GM13976 (cell line): ENCODE data around the gene TIMP4.
A peak's percentile ranks its signal among the peaks of the same experiment; 100 is the strongest.

Source experiments
- DNase-seq: peaks from one replicate; pipeline ENCODE4 v3.0.0; 2012; ENCODE audit warnings: low spot score
- in situ Hi-C: fragments of 300-500 bp; cut with MboI; formaldehyde crosslinking; loops from one replicate; pipeline ENCODE4 v1.12.0; 2022; ENCODE audit warnings: low sequenced_read_pairs, mixed read lengths, inconsistent platforms; ENCODE audit not compliant: unreplicated experiment
- TF ChIP-seq, protein P1 (sequence below): IDR thresholded peaks from 2 replicates; pipeline ENCODE4 v1.5.1; 2012; ENCODE audit warnings: borderline replicate concordance, mild to moderate bottlenecking; ENCODE audit not compliant: insufficient read depth; ENCODE audit errors: extremely low read depth, missing control alignments, control extremely low read depth

TIMP4 gene

DNA sequence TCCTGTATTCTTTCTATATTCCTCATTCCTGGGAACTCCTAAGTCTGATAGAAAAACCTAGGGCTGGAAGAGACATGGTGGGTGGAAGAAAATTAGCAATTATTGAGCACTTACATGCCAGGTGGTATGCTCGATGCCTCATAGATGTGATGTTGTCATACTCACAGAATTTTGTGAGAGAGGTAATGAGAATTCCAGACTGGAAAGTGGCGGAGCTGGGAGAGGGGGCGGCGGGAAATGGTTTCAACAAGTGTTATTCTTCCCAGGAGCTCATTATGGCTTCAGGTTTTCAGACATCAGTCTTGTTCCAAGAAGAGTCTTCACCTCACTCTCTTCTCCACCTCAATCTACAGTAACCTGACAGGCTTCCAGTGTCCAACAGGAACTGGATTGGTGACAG is 16.2 kb downstream of the TIMP4 start:
- in situ Hi-C loops: no loop called here
- DNase-seq: no peak
- TF ChIP-seq, protein P1, sequence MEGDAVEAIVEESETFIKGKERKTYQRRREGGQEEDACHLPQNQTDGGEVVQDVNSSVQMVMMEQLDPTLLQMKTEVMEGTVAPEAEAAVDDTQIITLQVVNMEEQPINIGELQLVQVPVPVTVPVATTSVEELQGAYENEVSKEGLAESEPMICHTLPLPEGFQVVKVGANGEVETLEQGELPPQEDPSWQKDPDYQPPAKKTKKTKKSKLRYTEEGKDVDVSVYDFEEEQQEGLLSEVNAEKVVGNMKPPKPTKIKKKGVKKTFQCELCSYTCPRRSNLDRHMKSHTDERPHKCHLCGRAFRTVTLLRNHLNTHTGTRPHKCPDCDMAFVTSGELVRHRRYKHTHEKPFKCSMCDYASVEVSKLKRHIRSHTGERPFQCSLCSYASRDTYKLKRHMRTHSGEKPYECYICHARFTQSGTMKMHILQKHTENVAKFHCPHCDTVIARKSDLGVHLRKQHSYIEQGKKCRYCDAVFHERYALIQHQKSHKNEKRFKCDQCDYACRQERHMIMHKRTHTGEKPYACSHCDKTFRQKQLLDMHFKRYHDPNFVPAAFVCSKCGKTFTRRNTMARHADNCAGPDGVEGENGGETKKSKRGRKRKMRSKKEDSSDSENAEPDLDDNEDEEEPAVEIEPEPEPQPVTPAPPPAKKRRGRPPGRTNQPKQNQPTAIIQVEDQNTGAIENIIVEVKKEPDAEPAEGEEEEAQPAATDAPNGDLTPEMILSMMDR: no peak

DNA sequence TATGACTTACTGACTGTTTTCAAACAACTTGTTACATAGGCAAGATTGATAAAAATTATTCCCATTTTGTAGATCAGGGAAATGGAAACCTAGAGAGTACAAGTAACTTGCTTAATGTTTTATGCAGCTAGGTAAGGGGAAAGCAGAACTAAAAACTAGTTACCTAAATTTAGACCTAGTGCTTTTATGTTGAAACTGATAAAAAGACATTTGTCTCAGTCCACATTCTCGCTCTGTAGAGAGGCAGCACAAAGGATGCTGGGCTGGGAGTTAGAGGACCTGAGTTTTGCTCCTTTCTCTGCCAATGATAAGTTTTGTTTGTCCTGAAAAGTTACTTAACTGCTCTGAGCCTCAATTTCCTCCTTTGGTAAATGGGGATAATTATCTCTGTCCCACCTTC is 17.4 kb downstream of the TIMP4 start:
- no peak for DNase-seq
- TF ChIP-seq, protein P1: no peak
- in situ Hi-C loops: no loop called here

DNA sequence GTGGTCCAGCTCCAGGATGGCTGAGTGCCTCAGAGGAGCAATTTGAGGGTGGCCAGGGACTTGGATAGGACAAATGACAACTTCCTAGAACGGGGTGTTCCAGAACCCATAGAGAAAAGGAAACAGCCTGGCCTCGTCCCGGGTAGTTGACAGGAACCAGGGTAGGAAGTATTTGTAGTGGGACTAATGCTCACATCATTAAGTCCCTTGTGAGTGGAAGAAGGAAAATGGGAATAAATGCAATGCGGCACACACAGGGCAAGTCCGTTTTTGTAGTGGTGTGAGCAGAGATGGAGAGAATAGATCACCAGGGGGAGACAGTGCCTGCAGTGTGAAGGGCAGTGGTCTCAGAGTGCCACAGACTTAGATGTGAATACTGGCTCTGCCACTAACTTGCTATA is 19.6 kb downstream of the TIMP4 start:
- TF ChIP-seq, protein P1: peak; percentile 29
- DNase-seq: no peak
- in situ Hi-C loops: loop anchor here (5.0 kb wide), 1 partner anchor 338 kb away; no protein-coding TSS in a partner anchor

DNA sequence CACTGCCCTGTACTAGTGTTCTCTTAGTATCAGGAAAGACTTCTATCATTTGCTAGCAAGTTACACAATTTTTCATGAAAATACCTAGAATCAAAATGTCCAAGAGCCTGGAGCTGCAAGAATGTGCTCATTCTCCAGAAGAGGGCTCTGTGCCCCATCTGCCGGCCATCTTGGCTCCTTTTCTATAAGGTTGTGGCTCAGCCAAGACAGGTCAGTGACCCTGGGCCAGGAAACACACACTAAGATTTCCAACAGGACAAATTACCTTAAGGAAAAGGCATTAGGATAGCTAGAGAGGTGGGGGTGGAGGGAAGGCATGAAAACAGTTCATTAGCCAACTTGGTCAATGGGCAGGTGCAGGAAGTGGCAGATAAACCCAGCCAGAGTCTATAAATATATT is 20.7 kb downstream of the TIMP4 start:
- in situ Hi-C loops: loop anchor here (5.0 kb wide), 1 partner anchor 339 kb away; no protein-coding TSS in a partner anchor
- no peak for DNase-seq
- TF ChIP-seq, protein P1: peak; percentile 12

DNA sequence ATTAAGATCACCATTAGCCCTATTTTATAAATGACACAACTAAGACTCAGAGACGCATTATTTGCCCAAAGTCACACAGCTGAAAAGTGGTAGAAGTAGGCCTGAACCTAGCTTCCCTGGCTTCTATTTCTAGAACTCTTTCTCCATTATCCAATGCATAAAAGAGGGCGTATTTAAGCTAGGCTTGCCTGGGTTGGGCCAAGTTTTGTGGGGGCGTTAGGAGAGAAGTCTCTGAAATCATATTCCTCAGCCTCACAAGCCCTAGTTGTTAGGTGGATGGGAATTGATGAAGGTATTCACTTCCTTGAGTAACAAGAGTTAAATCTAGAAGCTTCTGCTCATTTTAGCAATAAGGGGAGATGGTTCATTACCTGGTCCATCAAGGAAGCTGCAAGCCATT is 22.3 kb downstream of the TIMP4 start:
- DNase-seq: no peak
- in situ Hi-C loops: loop anchor here (5.0 kb wide), 1 partner anchor 341 kb away; no protein-coding TSS in a partner anchor
- TF ChIP-seq, protein P1: no peak

DNA sequence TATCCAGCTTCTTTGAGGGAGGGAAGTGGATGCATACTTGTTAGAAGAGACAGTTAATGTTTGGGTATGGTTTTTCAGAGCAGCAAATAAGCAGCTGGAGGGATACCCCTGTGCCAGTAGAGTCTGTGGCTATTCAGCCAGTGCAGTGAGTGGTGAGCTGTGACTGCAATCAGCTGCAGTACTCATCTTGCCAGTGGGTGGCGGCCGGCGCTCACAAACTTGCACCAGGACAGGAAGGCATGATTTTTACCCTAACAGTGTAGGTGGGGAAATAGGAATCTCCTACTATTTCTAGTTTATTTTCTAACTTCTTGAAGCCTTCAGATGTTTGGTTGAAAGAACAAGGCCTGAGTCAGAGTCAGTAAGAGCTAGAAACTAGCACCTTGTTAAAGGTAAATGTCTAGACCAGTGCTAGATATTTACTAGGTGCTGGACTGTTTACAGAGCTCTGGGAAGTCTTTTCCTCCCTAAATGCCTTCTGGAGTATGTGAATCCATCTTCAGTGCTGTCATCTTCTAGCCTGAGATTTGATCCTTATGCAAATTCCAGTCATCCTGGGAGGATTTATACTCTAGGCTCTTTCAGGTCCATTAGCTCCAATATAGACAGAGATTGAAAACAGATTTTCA is 23.6 kb downstream of the TIMP4 start:
- TF ChIP-seq, protein P1: peak; percentile 95
- in situ Hi-C loops: loop anchor here (5.0 kb wide), 1 partner anchor 342 kb away; no protein-coding TSS in a partner anchor
- DNase-seq: peak; percentile 48
